Measurements from ENCODE around the gene TRIM8.
"Not testable (repeated sequence)": the region's sequence is repeated elsewhere in the genome, so short reads cannot be mapped to it uniquely, and the experiment has no call there.

DNA sequence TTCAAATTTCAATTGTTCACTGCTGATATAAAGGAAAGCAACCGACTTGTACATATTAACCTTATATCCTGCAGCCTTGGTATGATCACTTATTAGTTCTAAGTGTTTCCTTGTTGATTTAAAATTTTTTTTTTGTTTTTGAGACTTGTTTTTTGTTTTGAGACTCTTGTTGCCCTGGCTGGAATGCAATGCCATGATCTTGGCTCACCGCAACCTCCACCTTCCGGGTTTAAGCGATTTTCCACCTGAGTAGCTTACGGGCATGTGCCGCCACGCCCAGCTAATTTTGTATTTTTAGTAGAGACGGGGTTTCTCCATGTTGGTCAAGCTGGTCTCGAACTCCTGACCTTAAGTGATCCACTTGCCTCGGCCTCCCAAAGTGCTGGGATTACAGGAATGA is 51.1 kb downstream of the TRIM8 start:
- TF ChIP-seq, protein P1, sequence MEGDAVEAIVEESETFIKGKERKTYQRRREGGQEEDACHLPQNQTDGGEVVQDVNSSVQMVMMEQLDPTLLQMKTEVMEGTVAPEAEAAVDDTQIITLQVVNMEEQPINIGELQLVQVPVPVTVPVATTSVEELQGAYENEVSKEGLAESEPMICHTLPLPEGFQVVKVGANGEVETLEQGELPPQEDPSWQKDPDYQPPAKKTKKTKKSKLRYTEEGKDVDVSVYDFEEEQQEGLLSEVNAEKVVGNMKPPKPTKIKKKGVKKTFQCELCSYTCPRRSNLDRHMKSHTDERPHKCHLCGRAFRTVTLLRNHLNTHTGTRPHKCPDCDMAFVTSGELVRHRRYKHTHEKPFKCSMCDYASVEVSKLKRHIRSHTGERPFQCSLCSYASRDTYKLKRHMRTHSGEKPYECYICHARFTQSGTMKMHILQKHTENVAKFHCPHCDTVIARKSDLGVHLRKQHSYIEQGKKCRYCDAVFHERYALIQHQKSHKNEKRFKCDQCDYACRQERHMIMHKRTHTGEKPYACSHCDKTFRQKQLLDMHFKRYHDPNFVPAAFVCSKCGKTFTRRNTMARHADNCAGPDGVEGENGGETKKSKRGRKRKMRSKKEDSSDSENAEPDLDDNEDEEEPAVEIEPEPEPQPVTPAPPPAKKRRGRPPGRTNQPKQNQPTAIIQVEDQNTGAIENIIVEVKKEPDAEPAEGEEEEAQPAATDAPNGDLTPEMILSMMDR (IDR thresholded peaks at IDR 0.05 in 2 of 3, conservative IDR thresholded peaks at IDR 0.05 in 1 of 3; ENCODE audit: borderline replicate concordance in 1 of 3, insufficient read depth in 1 of 3, low read depth in 2 of 3, low read length in 2 of 3): not testable (repeated sequence)
- TF ChIP-seq POLR2A (IDR thresholded peaks at IDR 0.05; ENCODE audit: borderline replicate concordance, extremely low read depth, insufficient read depth, insufficient read length); EZH2phosphoT487 (IDR thresholded peaks at IDR 0.05; ENCODE audit: borderline replicate concordance): not testable (repeated sequence)
